HL-60 (cell line): ENCODE results near the gene EPC1.

Experiments used
- DNase-seq, 2 experiments: peaks; one replicate each; pipeline ENCODE4 v3.0.0-alpha.2; 2010 to 2020; ENCODE audit warnings: low read depth in 1 of 2, low spot score in 1 of 2
- H3K27ac ChIP-seq: fragments of 250-450 bp; sonication (Bioruptor Pico); replicated peaks from 2 replicates; pipeline ENCODE4 v1.5.1; 2020; ENCODE audit warnings: mild to moderate bottlenecking, moderate library complexity
- H3K27me3 ChIP-seq: fragments of 250-450 bp; sonication (Bioruptor Pico); 2 replicates; pipeline ENCODE4 v1.5.1; 2021; ENCODE audit warnings: mild to moderate bottlenecking, moderate library complexity; ENCODE audit not compliant: insufficient read depth, poor library complexity, severe bottlenecking
- H3K4me3 ChIP-seq: replicated peaks from 2 replicates; pipeline ENCODE4 v1.5.1; 2011; ENCODE audit warnings: mild to moderate bottlenecking, control low read depth, low read length; ENCODE audit not compliant: insufficient read depth
- CTCF ChIP-seq: IDR thresholded peaks from one replicate; pipeline ENCODE4 v1.5.1; 2011; ENCODE audit warnings: low read length, control low read depth, inconsistent platforms; ENCODE audit not compliant: insufficient read depth
- GABPA ChIP-seq: IDR thresholded peaks from 2 replicates; pipeline ENCODE4 v1.6.1; 2012; ENCODE audit warnings: low read depth
- POLR2AphosphoS5 ChIP-seq: IDR thresholded peaks from 2 replicates; pipeline ENCODE4 v1.6.1; 2012; ENCODE audit warnings: low read depth
- REST ChIP-seq: IDR thresholded peaks from 2 replicates; pipeline ENCODE4 v1.6.1; 2012; ENCODE audit warnings: low read depth; ENCODE audit not compliant: insufficient replicate concordance
- SPI1 ChIP-seq: IDR thresholded peaks from 2 replicates; pipeline ENCODE4 v1.6.1; 2012; ENCODE audit warnings: low read depth, mild to moderate bottlenecking, borderline replicate concordance

EPC1 gene

GRCh38 chr10:32338262-32338661, 8.7 kb downstream of the EPC1 start:
- Histone ChIP-seq H3K27ac (no peak overlapping the region), H3K27me3 (no peaks in the 10 kb centered on the region), H3K4me3 (no peak overlapping the region)
- DNase-seq = no peak
- TF ChIP-seq SPI1 = no peak
- TF ChIP-seq GABPA = no peak
- no peak for TF ChIP-seq POLR2AphosphoS5
- no peak for TF ChIP-seq CTCF
- no peak for TF ChIP-seq REST

GRCh38 chr10:32337350-32337749, 9.6 kb downstream of the EPC1 start:
- DNase-seq = no peak
- Histone ChIP-seq H3K27me3 (no peaks in the 10 kb centered on the region), H3K4me3 (no peak overlapping the region), H3K27ac (no peak overlapping the region)
- no peak for TF ChIP-seq REST
- no peak for TF ChIP-seq CTCF
- TF ChIP-seq GABPA = no peak
- TF ChIP-seq POLR2AphosphoS5 = no peak
- TF ChIP-seq SPI1 = no peak

GRCh38 chr10:32333849-32334248, 13.1 kb downstream of the EPC1 start:
- DNase-seq = no peak
- H3K4me3 ChIP-seq = no peak overlapping the region
- TF ChIP-seq GABPA (no peak), REST (no peak), SPI1 (no peak), CTCF (no peak), POLR2AphosphoS5 (no peak)
- H3K27ac ChIP-seq = no peak overlapping the region
- no peaks in the 10 kb centered on the region for H3K27me3 ChIP-seq
